ENCODE results near the gene POU2AF3.

POU2AF3 gene

GRCh38 chr11:111327908-111328624 lies 29.7 kb downstream of the POU2AF3 start:
- no peak for DNase-seq (ENCODE audit: low read depth)

GRCh38 chr11:111329306-111330204 lies 31.2 kb downstream of the POU2AF3 start:
- no peak for DNase-seq (ENCODE audit: low read depth)

GRCh38 chr11:111330234-111330893 lies 32.0 kb downstream of the POU2AF3 start:
- no peak for DNase-seq (ENCODE audit: low read depth)

- DNase-seq (ENCODE audit: low read depth): no peak
These were observed 33.5 kb downstream of the POU2AF3 start for GRCh38 chr11:111331711-111332479.

GRCh38 chr11:111334532-111335502 lies 36.5 kb downstream of the POU2AF3 start:
- no peak for DNase-seq (ENCODE audit: low read depth)

GRCh38 chr11:111335549-111335948 lies 37.2 kb downstream of the POU2AF3 start:
- no peak for DNase-seq (ENCODE audit: low read depth)

- DNase-seq (ENCODE audit: low read depth): no peak
These were observed 37.7 kb downstream of the POU2AF3 start for GRCh38 chr11:111336062-111336461.

- DNase-seq (ENCODE audit: low read depth): no peak
These were observed 38.4 kb downstream of the POU2AF3 start for GRCh38 chr11:111336582-111337256.

- DNase-seq (ENCODE audit: low read depth): no peak
These were observed 41.5 kb downstream of the POU2AF3 start for GRCh38 chr11:111339758-111340388.

GRCh38 chr11:111342329-111342728 lies 44.0 kb downstream of the POU2AF3 start:
- DNase-seq (ENCODE audit: low read depth): no peak

- DNase-seq (ENCODE audit: low read depth): no peak
These were observed 45.7 kb downstream of the POU2AF3 start for GRCh38 chr11:111344032-111344431.

- no peak for DNase-seq (ENCODE audit: low read depth)
These were observed 48.8 kb downstream of the POU2AF3 start for GRCh38 chr11:111347002-111347722.

- no peak for DNase-seq (ENCODE audit: low read depth)
These were observed 49.4 kb downstream of the POU2AF3 start for GRCh38 chr11:111347723-111348115.

- DNase-seq (ENCODE audit: low read depth): no peak
These were observed 49.8 kb downstream of the POU2AF3 start for GRCh38 chr11:111348147-111348546.

GRCh38 chr11:111349191-111349695 lies 50.9 kb downstream of the POU2AF3 start:
- DNase-seq (ENCODE audit: low read depth): no peak

- no peak for DNase-seq (ENCODE audit: low read depth)
These were observed 52.5 kb downstream of the POU2AF3 start for GRCh38 chr11:111350811-111351210.

- DNase-seq (ENCODE audit: low read depth): no peak
These were observed 53.2 kb downstream of the POU2AF3 start for GRCh38 chr11:111351374-111352055.

GRCh38 chr11:111352231-111352746 lies 53.9 kb downstream of the POU2AF3 start:
- DNase-seq (ENCODE audit: low read depth): no peak
